GM23248 (cell line): ENCODE measurements around the gene SALL3. TPM values are rescaled to one million over a fixed set of nuclear protein-coding genes. Genes with fewer than 3 reads are reported as not detected.

ENCODE experiments used
- DNase-seq: peaks from one replicate; pipeline ENCODE4 v3.0.0-alpha.2; 2015
- H2AFZ ChIP-seq: fragments of 200-600 bp; sonication (generic); 2 replicates; pipeline ENCODE4 v1.6.1; 2016; ENCODE audit warnings: antibody characterized with exemption
- H3F3A ChIP-seq: fragments of 200-600 bp; sonication (generic); 2 replicates; pipeline ENCODE4 v1.6.1; 2016; ENCODE audit warnings: mild to moderate bottlenecking, antibody characterized with exemption, mixed run types; ENCODE audit not compliant: insufficient read depth
- H3K27ac ChIP-seq: fragments of 200-600 bp; sonication (generic); 2 replicates; pipeline ENCODE4 v1.5.1; 2016; ENCODE audit warnings: mild to moderate bottlenecking
- H3K27me3 ChIP-seq: fragments of 200-600 bp; sonication (generic); replicated peaks from 2 replicates; pipeline ENCODE4 v1.6.1; 2016; ENCODE audit warnings: mild to moderate bottlenecking; ENCODE audit not compliant: insufficient read depth
- H3K36me3 ChIP-seq: fragments of 200-600 bp; sonication (generic); 2 replicates; pipeline ENCODE4 v1.6.1; 2016; ENCODE audit warnings: low read depth, mild to moderate bottlenecking
- H3K4me1 ChIP-seq: fragments of 200-600 bp; sonication (generic); 2 replicates; pipeline ENCODE4 v1.6.1; 2016; ENCODE audit warnings: mild to moderate bottlenecking; ENCODE audit not compliant: insufficient read depth
- H3K4me2 ChIP-seq: fragments of 200-600 bp; sonication (generic); one replicate; pipeline ENCODE4 v1.6.1; 2016; ENCODE audit warnings: mild to moderate bottlenecking; ENCODE audit not compliant: unreplicated experiment
- H3K4me3 ChIP-seq: fragments of 200-600 bp; sonication (generic); 2 replicates; pipeline ENCODE4 v1.5.1; 2016; ENCODE audit warnings: mild to moderate bottlenecking
- H3K79me2 ChIP-seq: fragments of 200-600 bp; sonication (generic); 2 replicates; pipeline ENCODE4 v1.6.1; 2016; ENCODE audit warnings: mild to moderate bottlenecking; ENCODE audit not compliant: insufficient read depth
- H3K9ac ChIP-seq: fragments of 200-600 bp; sonication (generic); 2 replicates; pipeline ENCODE4 v1.6.1; 2016; ENCODE audit warnings: mild to moderate bottlenecking
- H3K9me2 ChIP-seq: fragments of 200-600 bp; sonication (generic); 2 replicates; pipeline ENCODE4 v1.6.1; 2016; ENCODE audit warnings: mixed run types, mild to moderate bottlenecking, moderate library complexity; ENCODE audit not compliant: insufficient read depth
- H3K9me3 ChIP-seq: fragments of 200-600 bp; sonication (generic); one replicate; pipeline ENCODE4 v1.6.1; 2017; ENCODE audit warnings: low read depth
- H4K20me1 ChIP-seq: fragments of 200-600 bp; sonication (generic); 2 replicates; pipeline ENCODE4 v1.6.0; 2016; ENCODE audit not compliant: insufficient read depth
- EZH2 ChIP-seq: fragments of 200-600 bp; sonication (generic); IDR thresholded peaks from 2 replicates; pipeline ENCODE4 v1.6.1; 2018; ENCODE audit warnings: antibody characterized with exemption, mild to moderate bottlenecking; ENCODE audit not compliant: insufficient read depth, poor library complexity, severe bottlenecking
- EZH2phosphoT487 ChIP-seq: fragments of 200-600 bp; sonication (generic); IDR thresholded peaks from 2 replicates; pipeline ENCODE4 v1.6.1; 2018; ENCODE audit warnings: antibody characterized with exemption, moderate library complexity, mild to moderate bottlenecking, low read depth; ENCODE audit not compliant: insufficient read depth
- WGBS, 2 experiments: methylation state at CpG; one replicate each; pipeline ENCODE4 v1.1.6; 2015 to 2017; ENCODE audit warnings: low lambda C conversion rate in 2 of 2, low coverage in 1 of 2; ENCODE audit errors: missing lambda C conversion rate in 2 of 2; 5-methylcytosine and 5-hydroxymethylcytosine counted together
- in situ Hi-C: fragments of 300-500 bp; cut with MboI; formaldehyde crosslinking; loops from 2 replicates; pipeline ENCODE4 v1.15.0; 2020
- polyA plus RNA-seq: library from polyadenylated mRNA; unstranded; fragments of >200 nt; fragmentation: Nextera tagmentation; extraction: Ambion mirVana; gene quantifications from 2 replicates; pipeline ENCODE4 v1.2.1, GENCODE V29; 2016
- total RNA-seq: library from RNA; depleted of rRNA; stranded (reverse); fragments of >200 nt; shearing (Covaris generic); gene quantifications from 2 replicates; pipeline ENCODE4 v1.2.3, GENCODE V29; 2014

SALL3 gene
- total and polyA plus RNA-seq, 2 experiments from 2014 or later: not detected

- WGBS, 2 experiments: 83 to 86% methylated on average over 51 to 67 of the region's 67 CpGs
- H3F3A ChIP-seq: no peaks in the 10 kb centered on the region
- no peak overlapping the region for H3K27ac ChIP-seq
- no peaks in the 10 kb centered on the region for H3K27me3 ChIP-seq
- H3K4me1 ChIP-seq: no peaks in the 10 kb centered on the region
- H3K9me2 ChIP-seq: no peaks in the 10 kb centered on the region
- no peak overlapping the region for H3K4me2 ChIP-seq
- no peak overlapping the region for H3K4me3 ChIP-seq
- no peak for TF ChIP-seq EZH2
- TF ChIP-seq EZH2phosphoT487: no peak
- H2AFZ ChIP-seq: no peak overlapping the region
- H3K79me2 ChIP-seq: no peaks in the 10 kb centered on the region
- H4K20me1 ChIP-seq: no peaks in the 10 kb centered on the region
- in situ Hi-C loops: no loop called here
- no peak for DNase-seq
- H3K9me3 ChIP-seq: no peaks in the 10 kb centered on the region
- H3K9ac ChIP-seq: no peak overlapping the region
- no peaks in the 10 kb centered on the region for H3K36me3 ChIP-seq
Measured at GRCh38 chr18:79006106-79006795, 26.6 kb downstream of the SALL3 start.

- no peaks in the 10 kb centered on the region for H3K9me3 ChIP-seq
- no peaks in the 10 kb centered on the region for H3K36me3 ChIP-seq
- H3K27ac ChIP-seq: no peak overlapping the region
- no peak overlapping the region for H3K4me2 ChIP-seq
- no peak for DNase-seq
- H3K27me3 ChIP-seq: no peaks in the 10 kb centered on the region
- no peaks in the 10 kb centered on the region for H3K4me1 ChIP-seq
- no peak overlapping the region for H3K9ac ChIP-seq
- in situ Hi-C loops: no loop called here
- no peaks in the 10 kb centered on the region for H3F3A ChIP-seq
- 42 to 47% methylated on average over 9 of the region's 9 CpGs for WGBS, 2 experiments
- H4K20me1 ChIP-seq: no peaks in the 10 kb centered on the region
- no peaks in the 10 kb centered on the region for H3K79me2 ChIP-seq
- TF ChIP-seq EZH2phosphoT487 (no peak), EZH2 (no peak)
- H3K9me2 ChIP-seq: no peaks in the 10 kb centered on the region
- no peak overlapping the region for H3K4me3 ChIP-seq
- H2AFZ ChIP-seq: no peak overlapping the region
Measured at GRCh38 chr18:79007440-79007839, 27.8 kb downstream of the SALL3 start.

GRCh38 chr18:79008356-79008940 is 28.8 kb downstream of the SALL3 start:
- 56 to 66% methylated on average over 17 to 21 of the region's 21 CpGs for WGBS, 2 experiments
- no peaks in the 10 kb centered on the region for H3K9me2 ChIP-seq
- H2AFZ ChIP-seq: no peak overlapping the region
- DNase-seq: no peak
- no peaks in the 10 kb centered on the region for H3K79me2 ChIP-seq
- TF ChIP-seq EZH2phosphoT487: no peak
- no peak for TF ChIP-seq EZH2
- H3F3A ChIP-seq: no peaks in the 10 kb centered on the region
- H3K36me3 ChIP-seq: no peaks in the 10 kb centered on the region
- in situ Hi-C loops: no loop called here
- no peaks in the 10 kb centered on the region for H4K20me1 ChIP-seq
- no peak overlapping the region for H3K4me3 ChIP-seq
- H3K9ac ChIP-seq: no peak overlapping the region
- H3K9me3 ChIP-seq: no peaks in the 10 kb centered on the region
- peaks cover 6% of the 10 kb centered on the region for H3K27me3 ChIP-seq
- no peak overlapping the region for H3K27ac ChIP-seq
- H3K4me2 ChIP-seq: no peak overlapping the region
- no peaks in the 10 kb centered on the region for H3K4me1 ChIP-seq

DNA sequence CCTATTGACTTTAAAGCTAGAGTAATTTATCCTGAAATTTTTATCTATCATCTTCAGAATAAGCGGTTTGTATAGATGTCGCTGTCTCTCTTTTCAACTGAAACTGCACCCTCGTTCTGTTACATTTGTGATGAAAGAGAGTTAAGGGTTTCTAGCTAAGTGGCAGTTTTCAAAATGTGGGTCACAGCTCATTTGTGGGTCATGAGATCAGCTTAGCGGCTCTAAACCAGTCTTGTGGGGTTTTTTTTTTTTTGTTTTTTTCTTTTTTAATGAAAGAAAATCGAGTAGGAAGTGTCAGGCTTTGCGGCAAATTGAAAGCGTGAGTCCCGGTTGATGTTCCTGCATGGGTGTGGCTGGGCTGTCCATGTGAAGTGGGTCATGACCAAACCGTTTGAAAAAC is 31.2 kb downstream of the SALL3 start:
- Histone ChIP-seq H3K9ac (no peak overlapping the region), H3F3A (no peaks in the 10 kb centered on the region), H3K4me1 (no peaks in the 10 kb centered on the region), H3K27me3 (peaks cover 13% of the 10 kb centered on the region), H3K9me2 (no peaks in the 10 kb centered on the region), H3K79me2 (no peaks in the 10 kb centered on the region), H3K9me3 (no peaks in the 10 kb centered on the region), H3K27ac (no peak overlapping the region), H4K20me1 (no peaks in the 10 kb centered on the region), H2AFZ (no peak overlapping the region), H3K4me2 (no peak overlapping the region), H3K36me3 (no peaks in the 10 kb centered on the region), H3K4me3 (no peak overlapping the region)
- WGBS, 2 experiments: 45 to 53% methylated on average over 9 of the region's 9 CpGs
- no peak for TF ChIP-seq EZH2phosphoT487
- no peak for TF ChIP-seq EZH2
- in situ Hi-C loops: no loop called here
- no peak for DNase-seq
